K562 (cell line): Measurements from ENCODE around the gene SHLD2. TPM values are rescaled to one million over a fixed set of nuclear protein-coding genes. Genes with fewer than 3 reads are reported as not detected.
"Not testable (repeated sequence)": the region's sequence is repeated elsewhere in the genome, so short reads cannot be mapped to it uniquely, and the experiment has no call there.

Experiments used
- ATAC-seq: fragments of 200-7000 bp; cut with Tn5 transposase; 3 replicates; pipeline ENCODE4 v1.9.1; 2020; ENCODE audit warnings: moderate library complexity
- BruUV-seq: library from RNA; stranded (reverse); fragments of 400-500 nt; replicated peaks from 2 replicates; lab custom pipeline; 2021; lab: Mats Ljungman, UMichigan
- CTCF ChIA-PET: fragments of 300-600 bp; formaldehyde crosslinking; extraction: SDS; loops from one replicate; lab custom pipeline; 2021; ENCODE audit warnings: low intra/inter-chr PET ratio; lab: Yijun Ruan, JAX
- POLR2A ChIA-PET: fragments of 300-600, 350-650 bp; sonication (Branson Sonifier 250); formaldehyde crosslinking; extraction: SDS; loops from one replicate; lab custom pipeline; 2021; ENCODE audit warnings: antibody characterized with exemption, inconsistent platforms; lab: Yijun Ruan, JAX
- DNase-seq, 4 experiments: peaks; one replicate each; pipeline versions ENCODE4 v3.0.0 to v3.0.0-alpha.2; 2011 to 2018; ENCODE audit warnings: low spot score in 3 of 4, mixed read lengths in 3 of 4; ENCODE audit errors: extremely low read depth in 1 of 4
- FAIRE-seq: peaks from 2 replicates; lab custom pipeline; 2011; peaks lifted over from hg19 to GRCh38; lab: Jason Lieb, UNC
- H2AFZ ChIP-seq: 2 replicates; pipeline ENCODE4 v1.6.0; 2011; ENCODE audit warnings: low read depth, low read length, control low read depth, inconsistent platforms
- H3K27ac ChIP-seq: fragments of 200-600 bp; 3 replicates; pipeline ENCODE4 v1.8.0; 2011; ENCODE audit warnings: low read depth, mild to moderate bottlenecking, control low read depth, inconsistent platforms, low read length, moderate library complexity, mixed read lengths; ENCODE audit errors: extremely low read depth
- H3K27me3 ChIP-seq, 2 experiments: fragments of 300-600 bp in 1 of 2; 2 replicates in 1 of 2; 3 replicates in 1 of 2; pipeline versions ENCODE4 v1.6.0 to v1.8.0; 2011; ENCODE audit warnings: inconsistent platforms in 2 of 2, low read length in 2 of 2, mild to moderate bottlenecking in 1 of 2, mixed read lengths in 1 of 2, moderate library complexity in 1 of 2; ENCODE audit not compliant: control insufficient read depth in 2 of 2, insufficient read depth in 2 of 2
- H3K36me3 ChIP-seq: fragments of 300-600 bp; 3 replicates; pipeline ENCODE4 v1.8.0; 2011; ENCODE audit warnings: mild to moderate bottlenecking, low read length, inconsistent platforms; ENCODE audit not compliant: control insufficient read depth, insufficient read depth
- H3K4me1 ChIP-seq, 2 experiments: fragments of 200-600 bp in 1 of 2; replicated peaks in 1 of 2; 2 replicates in 1 of 2; 3 replicates in 1 of 2; pipeline versions ENCODE4 v1.5.1 to v1.8.0; 2011; ENCODE audit warnings: inconsistent platforms in 2 of 2, low read length in 2 of 2, mild to moderate bottlenecking in 1 of 2, mixed read lengths in 1 of 2, moderate library complexity in 1 of 2; ENCODE audit not compliant: control insufficient read depth in 2 of 2, insufficient read depth in 2 of 2
- H3K4me2 ChIP-seq: 2 replicates; pipeline ENCODE4 v1.6.1; 2011; ENCODE audit warnings: low read length, control low read depth, inconsistent platforms, mixed read lengths; ENCODE audit not compliant: insufficient read depth
- H3K4me3 ChIP-seq: fragments of 200-600 bp; sonication (generic), shearing (Covaris generic); 2 replicates; pipeline ENCODE4 v1.5.1; 2016; ENCODE audit warnings: control low read depth, inconsistent platforms
- H3K79me2 ChIP-seq: fragments of 200-600 bp; 3 replicates; pipeline ENCODE4 v1.8.0; 2011; ENCODE audit warnings: low read length, inconsistent platforms; ENCODE audit not compliant: control insufficient read depth, insufficient read depth
- H3K9ac ChIP-seq, 2 experiments: 2 replicates each; pipeline versions ENCODE4 v1.6.0 to v1.6.1; 2011; ENCODE audit warnings: low read depth in 2 of 2, low read length in 2 of 2, control low read depth in 1 of 2, inconsistent platforms in 1 of 2, mild to moderate bottlenecking in 1 of 2, mixed read lengths in 1 of 2; ENCODE audit not compliant: insufficient read depth in 1 of 2
- H3K9me1 ChIP-seq: one replicate; pipeline ENCODE4 v1.6.0; 2011; ENCODE audit warnings: inconsistent platforms, mild to moderate bottlenecking, low read length, moderate library complexity; ENCODE audit not compliant: control insufficient read depth, insufficient read depth
- H3K9me3 ChIP-seq: replicated peaks from 2 replicates; pipeline ENCODE4 v1.5.1; 2011; ENCODE audit warnings: low read depth, low read length, inconsistent platforms; ENCODE audit not compliant: control insufficient read depth, insufficient read depth
- H4K20me1 ChIP-seq: replicated peaks from 2 replicates; pipeline ENCODE4 v1.6.1; 2011; ENCODE audit warnings: low read length, inconsistent platforms, mixed read lengths; ENCODE audit not compliant: control insufficient read depth, insufficient read depth
- WGBS: fragments of 100-300 bp; shearing (Covaris generic); methylation state at CpG from one replicate; pipeline ENCODE4 v1.1.6; 2016; ENCODE audit warnings: low coverage, mixed read lengths; ENCODE audit not compliant: insufficient coverage; ENCODE audit errors: missing lambda C conversion rate; 5-methylcytosine and 5-hydroxymethylcytosine counted together
- in situ Hi-C: fragments of 300-500 bp; cut with MboI; formaldehyde crosslinking; loops from 4 replicates; pipeline ENCODE4 v1.15.0; 2018; ENCODE audit warnings: inconsistent platforms, mixed read lengths
- intact Hi-C: fragments of 100-400 bp; cut with micrococcal nuclease; formaldehyde crosslinking; loops from 2 replicates; pipeline ENCODE4 v1.14.2; 2022
- polyA plus RNA-seq, 8 experiments: library from polyadenylated mRNA; depleted of rRNA in 4 of 8; stranded (reverse) in 5 of 8; unstranded in 3 of 8; fragments of >200 nt; fragmentation: Nextera tagmentation in 2 of 8; fragmentation: Illumina TruSeq in 1 of 8; extraction: Ambion mirVana in 2 of 8; extraction: Trizol in 1 of 8; gene quantifications; 2 replicates each; pipeline versions ENCODE4 v1.2.1 to v1.2.3, GENCODE V29; 2011 to 2014; ENCODE audit warnings: inconsistent platforms in 1 of 8, missing spikeins in 1 of 8
- total RNA-seq, 7 experiments: library from RNA; depleted of rRNA in 6 of 7; stranded (reverse); fragments of >200 nt in 6 of 7; fragmentation: Illumina TruSeq in 2 of 7; extraction: Trizol in 2 of 7; gene quantifications; 2 replicates each; pipeline versions ENCODE4 v1.2.1 to v1.2.3, GENCODE V29; 2011 to 2021; ENCODE audit warnings: low replicate concordance in 1 of 7

The SHLD2 gene
- total and polyA plus RNA-seq, 9 of the 15 experiments (the other 6 are each of a cell fraction or from before 2014, with no cell fraction given) = 21.6 to 51.2 (median 39.4) TPM

GRCh38 chr10:87127048-87127447, 32.0 kb downstream of the SHLD2 start:
- intact Hi-C loops, in situ Hi-C loops, H2AFZ ChIP-seq, H3K79me2 ChIP-seq, H3K9me1 ChIP-seq, H4K20me1 ChIP-seq, ATAC-seq, H3K27me3 ChIP-seq, H3K9ac ChIP-seq, H3K4me3 ChIP-seq, DNase-seq, H3K36me3 ChIP-seq, H3K9me3 ChIP-seq, BruUV-seq, FAIRE-seq, POLR2A ChIA-PET, H3K27ac ChIP-seq, H3K4me1 ChIP-seq, H3K4me2 ChIP-seq, CTCF ChIA-PET: not testable (repeated sequence)
- WGBS = no CpG with 5 or more reads among the region's 2 CpGs

GRCh38 chr10:87127607-87128156, 32.7 kb downstream of the SHLD2 start:
- H2AFZ ChIP-seq, POLR2A ChIA-PET, in situ Hi-C loops: not testable (repeated sequence)

More at GRCh38 chr10:87127607-87128156, 32.7 kb downstream of the SHLD2 start:
- H3K36me3 ChIP-seq, intact Hi-C loops, H3K4me3 ChIP-seq, H3K9me1 ChIP-seq, H3K9ac ChIP-seq, DNase-seq, H3K27ac ChIP-seq, H3K9me3 ChIP-seq, H3K4me2 ChIP-seq, BruUV-seq, CTCF ChIA-PET, H3K27me3 ChIP-seq, H3K79me2 ChIP-seq, H3K4me1 ChIP-seq, FAIRE-seq, H4K20me1 ChIP-seq, ATAC-seq: not testable (repeated sequence)
- 83% methylated on average over 2 of the region's 3 CpGs for WGBS
